K562 (cell line): ENCODE results near the gene ABCB9. TPM values are rescaled to one million over a fixed set of nuclear protein-coding genes. Genes with fewer than 3 reads are reported as not detected.
A peak's percentile ranks its signal among the peaks of the same experiment; 100 is the strongest.

Source experiments
- ATAC-seq: fragments of 200-7000 bp; cut with Tn5 transposase; 3 replicates; pipeline ENCODE4 v1.9.1; 2020; ENCODE audit warnings: moderate library complexity
- BruUV-seq: library from RNA; stranded (reverse); fragments of 400-500 nt; replicated peaks from 2 replicates; lab custom pipeline; 2021; lab: Mats Ljungman, UMichigan
- CTCF ChIA-PET: fragments of 300-600 bp; formaldehyde crosslinking; extraction: SDS; loops from one replicate; lab custom pipeline; 2021; ENCODE audit warnings: low intra/inter-chr PET ratio; lab: Yijun Ruan, JAX
- POLR2A ChIA-PET: fragments of 300-600, 350-650 bp; sonication (Branson Sonifier 250); formaldehyde crosslinking; extraction: SDS; loops from one replicate; lab custom pipeline; 2021; ENCODE audit warnings: antibody characterized with exemption, inconsistent platforms; lab: Yijun Ruan, JAX
- DNase-seq, 4 experiments: peaks; one replicate each; pipeline versions ENCODE4 v3.0.0 to v3.0.0-alpha.2; 2011 to 2018; ENCODE audit warnings: low spot score in 3 of 4, mixed read lengths in 3 of 4; ENCODE audit errors: extremely low read depth in 1 of 4
- FAIRE-seq: peaks from 2 replicates; lab custom pipeline; 2011; peaks lifted over from hg19 to GRCh38; lab: Jason Lieb, UNC
- H2AFZ ChIP-seq: 2 replicates; pipeline ENCODE4 v1.6.0; 2011; ENCODE audit warnings: low read depth, low read length, control low read depth, inconsistent platforms
- H3K27ac ChIP-seq: fragments of 200-600 bp; 3 replicates; pipeline ENCODE4 v1.8.0; 2011; ENCODE audit warnings: low read depth, mild to moderate bottlenecking, control low read depth, inconsistent platforms, low read length, moderate library complexity, mixed read lengths; ENCODE audit errors: extremely low read depth
- H3K27me3 ChIP-seq, 2 experiments: fragments of 300-600 bp in 1 of 2; 2 replicates in 1 of 2; 3 replicates in 1 of 2; pipeline versions ENCODE4 v1.6.0 to v1.8.0; 2011; ENCODE audit warnings: inconsistent platforms in 2 of 2, low read length in 2 of 2, mild to moderate bottlenecking in 1 of 2, mixed read lengths in 1 of 2, moderate library complexity in 1 of 2; ENCODE audit not compliant: control insufficient read depth in 2 of 2, insufficient read depth in 2 of 2
- H3K36me3 ChIP-seq: fragments of 300-600 bp; 3 replicates; pipeline ENCODE4 v1.8.0; 2011; ENCODE audit warnings: mild to moderate bottlenecking, low read length, inconsistent platforms; ENCODE audit not compliant: control insufficient read depth, insufficient read depth
- H3K4me1 ChIP-seq, 2 experiments: fragments of 200-600 bp in 1 of 2; replicated peaks in 1 of 2; 2 replicates in 1 of 2; 3 replicates in 1 of 2; pipeline versions ENCODE4 v1.5.1 to v1.8.0; 2011; ENCODE audit warnings: inconsistent platforms in 2 of 2, low read length in 2 of 2, mild to moderate bottlenecking in 1 of 2, mixed read lengths in 1 of 2, moderate library complexity in 1 of 2; ENCODE audit not compliant: control insufficient read depth in 2 of 2, insufficient read depth in 2 of 2
- H3K4me2 ChIP-seq: 2 replicates; pipeline ENCODE4 v1.6.1; 2011; ENCODE audit warnings: low read length, control low read depth, inconsistent platforms, mixed read lengths; ENCODE audit not compliant: insufficient read depth
- H3K4me3 ChIP-seq: fragments of 200-600 bp; sonication (generic), shearing (Covaris generic); 2 replicates; pipeline ENCODE4 v1.5.1; 2016; ENCODE audit warnings: control low read depth, inconsistent platforms
- H3K79me2 ChIP-seq: fragments of 200-600 bp; 3 replicates; pipeline ENCODE4 v1.8.0; 2011; ENCODE audit warnings: low read length, inconsistent platforms; ENCODE audit not compliant: control insufficient read depth, insufficient read depth
- H3K9ac ChIP-seq, 2 experiments: 2 replicates each; pipeline versions ENCODE4 v1.6.0 to v1.6.1; 2011; ENCODE audit warnings: low read depth in 2 of 2, low read length in 2 of 2, control low read depth in 1 of 2, inconsistent platforms in 1 of 2, mild to moderate bottlenecking in 1 of 2, mixed read lengths in 1 of 2; ENCODE audit not compliant: insufficient read depth in 1 of 2
- H3K9me1 ChIP-seq: one replicate; pipeline ENCODE4 v1.6.0; 2011; ENCODE audit warnings: inconsistent platforms, mild to moderate bottlenecking, low read length, moderate library complexity; ENCODE audit not compliant: control insufficient read depth, insufficient read depth
- H3K9me3 ChIP-seq: replicated peaks from 2 replicates; pipeline ENCODE4 v1.5.1; 2011; ENCODE audit warnings: low read depth, low read length, inconsistent platforms; ENCODE audit not compliant: control insufficient read depth, insufficient read depth
- H4K20me1 ChIP-seq: replicated peaks from 2 replicates; pipeline ENCODE4 v1.6.1; 2011; ENCODE audit warnings: low read length, inconsistent platforms, mixed read lengths; ENCODE audit not compliant: control insufficient read depth, insufficient read depth
- ATF1 ChIP-seq, 2 experiments: fragments of 450-650 bp in 1 of 2; IDR thresholded peaks; 2 replicates each; pipeline ENCODE4 v1.6.1; 2016; ENCODE audit warnings: missing compliant biosample characterization in 1 of 2, missing genetic modification characterization in 1 of 2
- ERF ChIP-seq: fragments of 450-650 bp; formaldehyde crosslinking; IDR thresholded peaks from 2 replicates; pipeline ENCODE4 v1.4.0; 2020; ENCODE audit warnings: mild to moderate bottlenecking, mixed read lengths
- FOSL1 ChIP-seq: fragments of 200-800 bp; sonication (Bioruptor generic); conservative IDR thresholded peaks from 2 replicates; pipeline ENCODE4 v1.6.1; 2016; ENCODE audit warnings: missing genetic modification characterization, missing compliant biosample characterization
- FOXK1 ChIP-seq: sonication (generic); formaldehyde crosslinking; IDR thresholded peaks from 2 replicates; pipeline ENCODE4 v1.8.0; 2022; ENCODE audit warnings: missing genetic modification reagents, mild to moderate bottlenecking, borderline replicate concordance
- HIVEP1 ChIP-seq: fragments of 250-450 bp; sonication (Bioruptor Pico); IDR thresholded peaks from 2 replicates; pipeline ENCODE4 v1.4.0; 2020; ENCODE audit warnings: mild to moderate bottlenecking
- JUN ChIP-seq, 2 experiments: sonication (generic) in 1 of 2; formaldehyde crosslinking in 1 of 2; IDR thresholded peaks; 2 replicates each; pipeline versions ENCODE4 v1.6.1 to v1.8.0; 2012 to 2022; ENCODE audit warnings: borderline replicate concordance in 2 of 2, mild to moderate bottlenecking in 2 of 2, improper control_type of control experiment in 1 of 2, low read depth in 1 of 2, low read length in 1 of 2, missing genetic modification reagents in 1 of 2
- JUND ChIP-seq, 2 experiments: IDR thresholded peaks; 2 replicates in 1 of 2; 3 replicates in 1 of 2; pipeline ENCODE4 v1.6.1; 2011; ENCODE audit warnings: borderline replicate concordance in 2 of 2, low read depth in 2 of 2, low read length in 2 of 2, improper control_type of control experiment in 1 of 2, missing biosample characterization in 1 of 2, missing genetic modification characterization in 1 of 2, missing genetic modification reagents in 1 of 2
- KDM4B ChIP-seq, 2 experiments: fragments of 450-650 bp in 1 of 2; sonication (generic) in 1 of 2; IDR thresholded peaks; 2 replicates each; pipeline ENCODE4 v1.6.1; 2016 to 2017; ENCODE audit warnings: borderline replicate concordance in 2 of 2, antibody characterized with exemption in 1 of 2, low read depth in 1 of 2, mild to moderate bottlenecking in 1 of 2
- NCOA1 ChIP-seq: fragments of 450-650 bp; IDR thresholded peaks from 2 replicates; pipeline ENCODE4 v1.6.1; 2016; ENCODE audit warnings: low read depth
- RBM22 ChIP-seq: fragments of 200-400 bp; formaldehyde crosslinking; IDR thresholded peaks from 2 replicates; pipeline ENCODE4 v1.6.1; 2018; ENCODE audit warnings: low read length, low read depth; ENCODE audit not compliant: poor library complexity, severe bottlenecking
- SMARCA4 ChIP-seq: fragments of 450-650 bp; IDR thresholded peaks from 2 replicates; pipeline ENCODE4 v1.6.1; 2016
- WGBS: fragments of 100-300 bp; shearing (Covaris generic); methylation state at CpG from one replicate; pipeline ENCODE4 v1.1.6; 2016; ENCODE audit warnings: low coverage, mixed read lengths; ENCODE audit not compliant: insufficient coverage; ENCODE audit errors: missing lambda C conversion rate; 5-methylcytosine and 5-hydroxymethylcytosine counted together
- in situ Hi-C: fragments of 300-500 bp; cut with MboI; formaldehyde crosslinking; loops from 4 replicates; pipeline ENCODE4 v1.15.0; 2018; ENCODE audit warnings: inconsistent platforms, mixed read lengths
- intact Hi-C: fragments of 100-400 bp; cut with micrococcal nuclease; formaldehyde crosslinking; loops from 2 replicates; pipeline ENCODE4 v1.14.2; 2022
- polyA plus RNA-seq, 8 experiments: library from polyadenylated mRNA; depleted of rRNA in 4 of 8; stranded (reverse) in 5 of 8; unstranded in 3 of 8; fragments of >200 nt; fragmentation: Nextera tagmentation in 2 of 8; fragmentation: Illumina TruSeq in 1 of 8; extraction: Ambion mirVana in 2 of 8; extraction: Trizol in 1 of 8; gene quantifications; 2 replicates each; pipeline versions ENCODE4 v1.2.1 to v1.2.3, GENCODE V29; 2011 to 2014; ENCODE audit warnings: inconsistent platforms in 1 of 8, missing spikeins in 1 of 8
- total RNA-seq, 7 experiments: library from RNA; depleted of rRNA in 6 of 7; stranded (reverse); fragments of >200 nt in 6 of 7; fragmentation: Illumina TruSeq in 2 of 7; extraction: Trizol in 2 of 7; gene quantifications; 2 replicates each; pipeline versions ENCODE4 v1.2.1 to v1.2.3, GENCODE V29; 2011 to 2021; ENCODE audit warnings: low replicate concordance in 1 of 7
- TF ChIP-seq, protein P1 (sequence below): sonication (generic); formaldehyde crosslinking; IDR thresholded peaks from 2 replicates; pipeline ENCODE4 v1.8.1; 2023; ENCODE audit warnings: mild to moderate bottlenecking, missing genetic modification reagents
- TF ChIP-seq, protein P2 (sequence below): fragments of 250-450 bp; sonication (Bioruptor Pico); IDR thresholded peaks from 2 replicates; pipeline ENCODE4 v1.9.0; 2021; ENCODE audit warnings: mild to moderate bottlenecking, inconsistent platforms

ABCB9 gene
- total and polyA plus RNA-seq, 9 of the 15 experiments (the other 6 are each of a cell fraction or from before 2014, with no cell fraction given) = 0.20 to 12.6 (median 6.2) TPM

DNA sequence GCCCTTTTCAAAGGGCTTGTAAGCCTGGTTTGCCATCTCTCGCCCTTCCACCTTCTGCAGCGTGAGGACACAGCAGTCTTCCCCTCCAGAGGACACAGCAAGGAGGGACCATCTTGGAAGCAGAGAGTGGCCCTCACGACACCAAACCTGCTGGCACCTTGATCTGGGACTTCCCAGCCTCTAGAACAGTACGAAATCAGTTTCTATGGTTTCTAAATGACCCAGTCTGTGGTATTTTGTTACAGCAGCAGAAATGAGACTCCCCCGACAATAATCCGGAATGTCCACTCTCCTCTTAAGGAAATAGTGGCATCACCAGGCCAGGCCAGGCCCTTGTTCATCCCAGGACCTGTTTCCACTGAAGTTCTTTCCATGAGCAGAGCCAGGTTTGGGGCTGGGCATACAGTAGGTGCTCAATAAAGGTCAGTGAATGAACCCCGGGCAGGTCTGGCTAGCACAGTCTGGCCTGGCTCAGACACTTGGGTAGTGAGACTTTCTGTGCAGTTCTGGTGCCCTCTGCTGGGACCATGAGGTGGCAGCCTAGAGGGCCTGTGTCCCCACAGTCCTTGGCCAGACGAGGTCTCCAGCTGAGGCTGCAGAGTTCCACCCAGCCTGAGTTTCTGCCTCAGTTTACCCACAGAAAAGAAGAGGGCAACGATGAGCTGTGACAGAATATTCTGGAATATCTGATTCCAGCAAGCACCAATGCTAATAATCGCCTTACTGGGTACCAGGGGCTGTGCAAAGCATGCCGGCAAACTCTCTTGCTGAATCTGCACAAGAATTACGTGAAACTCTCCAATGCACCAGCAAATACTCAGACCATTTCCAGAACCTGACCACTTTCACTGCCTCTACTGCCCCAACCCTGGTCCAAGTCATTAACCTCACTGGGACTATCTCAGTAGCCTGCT, 14.0 kb downstream of the ABCB9 start (continued):
- TF ChIP-seq ERF = no peak

DNA sequence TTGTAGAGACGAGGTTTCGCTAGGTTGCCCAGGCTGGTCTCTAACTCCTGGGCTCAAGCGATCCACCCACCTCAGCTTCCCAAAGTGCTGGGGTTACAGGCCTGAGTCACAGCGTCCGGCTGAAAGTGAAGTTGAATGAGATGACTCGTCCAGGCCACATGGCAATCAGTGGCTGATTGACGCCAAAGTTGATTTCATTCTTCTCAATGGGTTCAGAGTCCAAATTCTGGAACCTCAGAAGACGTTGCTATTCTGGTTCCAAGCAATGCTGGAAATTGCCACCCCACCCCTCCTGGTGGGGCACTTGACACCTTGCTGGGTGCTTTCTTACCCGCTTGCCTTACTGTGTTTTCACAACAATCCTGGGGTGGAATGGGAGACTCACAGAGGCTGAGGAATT, 14.9 kb downstream of the ABCB9 start:
- POLR2A ChIA-PET = no interaction called here
- TF ChIP-seq FOSL1 = peak; percentile 65
- TF ChIP-seq JUN (IDR thresholded peaks at IDR 0.05; ENCODE audit: borderline replicate concordance, low read depth, low read length) = peak; percentile 24; the same call in 1 of the 2 replicates
- no peak for TF ChIP-seq JUN (CRISPR knock-in tag; IDR thresholded peaks at IDR 0.05; ENCODE audit: borderline replicate concordance)
- TF ChIP-seq SMARCA4 = no peak
- no peak for TF ChIP-seq KDM4B (IDR thresholded peaks at IDR 0.05; ENCODE audit: borderline replicate concordance in 2 of 2, low read depth in 1 of 2)
- no peak for TF ChIP-seq NCOA1
- TF ChIP-seq ATF1 (CRISPR knock-in tag; IDR thresholded peaks at IDR 0.05) = no peak
- TF ChIP-seq ATF1 (tag; IDR thresholded peaks at IDR 0.05) = no peak
- no peak for TF ChIP-seq HIVEP1 (CRISPR knock-in tag)
- TF ChIP-seq JUND (IDR thresholded peaks at IDR 0.05; ENCODE audit: borderline replicate concordance, low read depth, low read length) = peak; percentile 10; the same call in 1 of the 2 replicates
- no peak for TF ChIP-seq JUND (tag; IDR thresholded peaks at IDR 0.05; ENCODE audit: borderline replicate concordance, low read depth, low read length)
- no peak for TF ChIP-seq FOXK1 (CRISPR knock-in tag)
- TF ChIP-seq, protein P1, sequence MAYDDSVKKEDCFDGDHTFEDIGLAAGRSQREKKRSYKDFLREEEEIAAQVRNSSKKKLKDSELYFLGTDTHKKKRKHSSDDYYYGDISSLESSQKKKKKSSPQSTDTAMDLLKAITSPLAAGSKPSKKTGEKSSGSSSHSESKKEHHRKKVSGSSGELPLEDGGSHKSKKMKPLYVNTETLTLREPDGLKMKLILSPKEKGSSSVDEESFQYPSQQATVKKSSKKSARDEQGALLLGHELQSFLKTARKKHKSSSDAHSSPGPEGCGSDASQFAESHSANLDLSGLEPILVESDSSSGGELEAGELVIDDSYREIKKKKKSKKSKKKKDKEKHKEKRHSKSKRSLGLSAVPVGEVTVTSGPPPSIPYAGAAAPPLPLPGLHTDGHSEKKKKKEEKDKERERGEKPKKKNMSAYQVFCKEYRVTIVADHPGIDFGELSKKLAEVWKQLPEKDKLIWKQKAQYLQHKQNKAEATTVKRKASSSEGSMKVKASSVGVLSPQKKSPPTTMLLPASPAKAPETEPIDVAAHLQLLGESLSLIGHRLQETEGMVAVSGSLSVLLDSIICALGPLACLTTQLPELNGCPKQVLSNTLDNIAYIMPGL (CRISPR knock-in tag) = no peak
- TF ChIP-seq, protein P2, sequence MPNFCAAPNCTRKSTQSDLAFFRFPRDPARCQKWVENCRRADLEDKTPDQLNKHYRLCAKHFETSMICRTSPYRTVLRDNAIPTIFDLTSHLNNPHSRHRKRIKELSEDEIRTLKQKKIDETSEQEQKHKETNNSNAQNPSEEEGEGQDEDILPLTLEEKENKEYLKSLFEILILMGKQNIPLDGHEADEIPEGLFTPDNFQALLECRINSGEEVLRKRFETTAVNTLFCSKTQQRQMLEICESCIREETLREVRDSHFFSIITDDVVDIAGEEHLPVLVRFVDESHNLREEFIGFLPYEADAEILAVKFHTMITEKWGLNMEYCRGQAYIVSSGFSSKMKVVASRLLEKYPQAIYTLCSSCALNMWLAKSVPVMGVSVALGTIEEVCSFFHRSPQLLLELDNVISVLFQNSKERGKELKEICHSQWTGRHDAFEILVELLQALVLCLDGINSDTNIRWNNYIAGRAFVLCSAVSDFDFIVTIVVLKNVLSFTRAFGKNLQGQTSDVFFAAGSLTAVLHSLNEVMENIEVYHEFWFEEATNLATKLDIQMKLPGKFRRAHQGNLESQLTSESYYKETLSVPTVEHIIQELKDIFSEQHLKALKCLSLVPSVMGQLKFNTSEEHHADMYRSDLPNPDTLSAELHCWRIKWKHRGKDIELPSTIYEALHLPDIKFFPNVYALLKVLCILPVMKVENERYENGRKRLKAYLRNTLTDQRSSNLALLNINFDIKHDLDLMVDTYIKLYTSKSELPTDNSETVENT (CRISPR knock-in tag) = no peak
- no peak for TF ChIP-seq RBM22

More for the DNA sequence above, 14.9 kb downstream of the ABCB9 start:
- Histone ChIP-seq H3K9ac (no peak overlapping the region; a peak in 1 of 4 replicates), H3K9me3 (no peaks in the 10 kb centered on the region), H3K36me3 (no peaks in the 10 kb centered on the region; the same call in 2 of the 3 replicates), H3K27ac (no peak overlapping the region), H3K27me3 (no peaks in the 10 kb centered on the region), H3K4me3 (no peak overlapping the region), H4K20me1 (peaks cover 3% of the 10 kb centered on the region), H2AFZ (no peak overlapping the region), H3K4me2 (no peak overlapping the region), H3K9me1 (no peaks in the 10 kb centered on the region), H3K4me1 (peaks cover 6 to 24% of the 10 kb centered on the region in 2 experiments; a peak in 4 of 5 replicates), H3K79me2 (no peaks in the 10 kb centered on the region)
- in situ Hi-C loops (loop anchor here (10.0 kb wide), 1 partner anchor 97 kb away; no protein-coding TSS in a partner anchor), intact Hi-C loops (loop anchor here (5.0 kb wide), 2 partner anchors 69 to 159 kb away; no protein-coding TSS in a partner anchor)
- FAIRE-seq = peak; percentile 52
- DNase-seq = peak in 1 of 4 experiments; percentile 43
- WGBS = 55% methylated on average over 9 of the region's 9 CpGs
- CTCF ChIA-PET = interaction anchor here (0.6 to 3.7 kb wide), 6 partner anchors 11 to 607 kb away, joined by 3 to 28 read pairs (median 7); no protein-coding TSS in a partner anchor
- no TSS peak for BruUV-seq
- no peak for ATAC-seq
